PC-9 (cell line): ENCODE results near the gene MSH5. TPM values are rescaled to one million over a fixed set of nuclear protein-coding genes. Genes with fewer than 3 reads are reported as not detected.

Source experiments
- BruUV-seq: library from RNA; stranded (reverse); fragments of 400-500 nt; replicated peaks from 2 replicates; lab custom pipeline; 2021; lab: Mats Ljungman, UMichigan
- CTCF ChIA-PET: fragments of 300-600 bp; sonication (Branson Sonifier 250); formaldehyde crosslinking; loops from one replicate; lab custom pipeline; 2022; ENCODE audit warnings: antibody characterized with exemption; lab: Charles Lee
- POLR2A ChIA-PET: fragments of 300-600 bp; sonication (Branson Sonifier 250); formaldehyde crosslinking; loops from one replicate; lab custom pipeline; 2022; ENCODE audit warnings: antibody characterized with exemption; ENCODE audit not compliant: unreplicated experiment; lab: Charles Lee
- DNase-seq, 2 experiments: peaks; one replicate each; pipeline versions ENCODE4 v3.0.0 to v3.0.0-alpha.2; 2015 to 2022; ENCODE audit warnings: mixed read lengths in 1 of 2
- H2AFZ ChIP-seq: fragments of 200-600 bp; sonication (generic); 2 replicates; pipeline ENCODE4 v1.8.1; 2017; ENCODE audit warnings: antibody characterized with exemption
- H3F3A ChIP-seq: fragments of 200-600 bp; sonication (generic); 2 replicates; pipeline ENCODE4 v1.8.1; 2017; ENCODE audit warnings: antibody characterized with exemption, mild to moderate bottlenecking, low read depth; ENCODE audit not compliant: insufficient read depth
- H3K27ac ChIP-seq: fragments of 200-600 bp; sonication (generic); 2 replicates; pipeline ENCODE4 v1.6.1; 2016; ENCODE audit warnings: mixed run types
- H3K27me3 ChIP-seq: fragments of 200-600 bp; sonication (generic); 2 replicates; pipeline ENCODE4 v1.6.1; 2016; ENCODE audit warnings: low read depth, mixed run types; ENCODE audit not compliant: insufficient read depth
- H3K36me3 ChIP-seq: fragments of 200-600 bp; sonication (generic); 2 replicates; pipeline ENCODE4 v1.6.1; 2016; ENCODE audit warnings: low read depth, mixed run types
- H3K4me1 ChIP-seq: fragments of 200-600 bp; sonication (generic); replicated peaks from 2 replicates; pipeline ENCODE4 v1.6.1; 2016; ENCODE audit warnings: mixed run types; ENCODE audit not compliant: insufficient read depth
- H3K4me2 ChIP-seq: fragments of 200-600 bp; sonication (generic); 2 replicates; pipeline ENCODE4 v1.6.1; 2017; ENCODE audit warnings: mixed run types
- H3K4me3 ChIP-seq: fragments of 200-600 bp; sonication (generic); 2 replicates; pipeline ENCODE4 v1.6.1; 2016; ENCODE audit warnings: mixed run types
- H3K79me2 ChIP-seq: fragments of 200-600 bp; sonication (generic); 2 replicates; pipeline ENCODE4 v1.6.1; 2017; ENCODE audit warnings: low read depth, mixed run types
- H3K9me2 ChIP-seq: fragments of 200-600 bp; sonication (generic); 2 replicates; pipeline ENCODE4 v1.8.1; 2017; ENCODE audit warnings: mild to moderate bottlenecking; ENCODE audit not compliant: insufficient read depth
- H3K9me3 ChIP-seq: fragments of 200-600 bp; sonication (generic); 2 replicates; pipeline ENCODE4 v1.8.1; 2016; ENCODE audit warnings: low read depth; ENCODE audit not compliant: insufficient read depth
- H4K20me1 ChIP-seq: fragments of 200-600 bp; sonication (generic); 2 replicates; pipeline ENCODE4 v1.8.1; 2017; ENCODE audit not compliant: insufficient read depth
- CTCF ChIP-seq: fragments of 200-600 bp; sonication (generic); conservative IDR thresholded peaks from 2 replicates; pipeline ENCODE4 v1.6.1; 2017; ENCODE audit warnings: mixed run types, antibody characterized with exemption, mild to moderate bottlenecking, moderate library complexity
- EZH2 ChIP-seq: fragments of 200-600 bp; sonication (generic); IDR thresholded peaks from 2 replicates; pipeline ENCODE4 v1.8.0; 2017; ENCODE audit warnings: antibody characterized with exemption, low read depth
- intact Hi-C: fragments of 100-400 bp; cut with micrococcal nuclease; formaldehyde crosslinking; loops from one replicate; pipeline ENCODE4 v1.10.0; 2022; ENCODE audit not compliant: unreplicated experiment
- total RNA-seq: library from RNA; stranded (reverse); gene quantifications from 2 replicates; pipeline ENCODE4 v1.2.3, GENCODE V29; 2021

Gene MSH5
- total RNA-seq, 1 experiment from 2014 or later = 50.0 TPM

- H3K27ac ChIP-seq = no peak overlapping the region
- TF ChIP-seq CTCF (no peak), EZH2 (no peak)
- H3K9me2 ChIP-seq = no peaks in the 10 kb centered on the region
- CTCF ChIA-PET = no interaction called here
- H3F3A ChIP-seq = peaks cover 13% of the 10 kb centered on the region; the same call in 1 of the 2 replicates
- no peaks in the 10 kb centered on the region for H4K20me1 ChIP-seq
- intact Hi-C loops = no loop called here
- DNase-seq = no peak
- H3K9me3 ChIP-seq = no peaks in the 10 kb centered on the region
- H3K4me3 ChIP-seq = no peak overlapping the region
- peaks cover 3% of the 10 kb centered on the region for H3K4me1 ChIP-seq
- H3K27me3 ChIP-seq = no peaks in the 10 kb centered on the region
- no TSS peak for BruUV-seq
- POLR2A ChIA-PET = no interaction called here
- H3K4me2 ChIP-seq = no peak overlapping the region
- H3K79me2 ChIP-seq = no peaks in the 10 kb centered on the region
- no peaks in the 10 kb centered on the region for H3K36me3 ChIP-seq
- no peak overlapping the region for H2AFZ ChIP-seq
These were observed 13.0 kb downstream of the MSH5 start for GRCh38 chr6:31752739-31753319.

- H3K4me3 ChIP-seq = no peak overlapping the region
- H3K79me2 ChIP-seq = no peaks in the 10 kb centered on the region
- POLR2A ChIA-PET = no interaction called here
- no peaks in the 10 kb centered on the region for H3K9me3 ChIP-seq
- H3K9me2 ChIP-seq = no peaks in the 10 kb centered on the region
- no peaks in the 10 kb centered on the region; the same call in 1 of the 2 replicates for H3F3A ChIP-seq
- H4K20me1 ChIP-seq = no peaks in the 10 kb centered on the region
- no peak overlapping the region for H3K4me2 ChIP-seq
- intact Hi-C loops = no loop called here
- H3K4me1 ChIP-seq = peaks cover 3% of the 10 kb centered on the region; the same call in 1 of the 2 replicates
- CTCF ChIA-PET = no interaction called here
- BruUV-seq = no TSS peak
- TF ChIP-seq CTCF (no peak), EZH2 (no peak)
- DNase-seq = no peak
- H3K36me3 ChIP-seq = no peaks in the 10 kb centered on the region
- no peak overlapping the region for H2AFZ ChIP-seq
- H3K27ac ChIP-seq = no peak overlapping the region
- H3K27me3 ChIP-seq = no peaks in the 10 kb centered on the region
These were observed 18.5 kb downstream of the MSH5 start for GRCh38 chr6:31758281-31758680.

- Histone ChIP-seq H3K4me3 (no peak overlapping the region), H3K4me1 (peaks cover 5% of the 10 kb centered on the region; the same call in 1 of the 2 replicates), H2AFZ (no peak overlapping the region), H3K27me3 (no peaks in the 10 kb centered on the region), H3F3A (peaks cover 8% of the 10 kb centered on the region; the same call in 1 of the 2 replicates), H3K9me3 (no peaks in the 10 kb centered on the region), H3K4me2 (no peak overlapping the region), H3K27ac (no peak overlapping the region), H4K20me1 (no peaks in the 10 kb centered on the region), H3K9me2 (no peaks in the 10 kb centered on the region), H3K36me3 (no peaks in the 10 kb centered on the region), H3K79me2 (no peaks in the 10 kb centered on the region)
- no peak for DNase-seq
- ChIA-PET CTCF (no interaction called here), POLR2A (no interaction called here)
- TF ChIP-seq CTCF = no peak
- TF ChIP-seq EZH2 = no peak
- intact Hi-C loops = no loop called here
- BruUV-seq = no TSS peak
These were observed 21.0 kb downstream of the MSH5 start for GRCh38 chr6:31760790-31761189.
